OCI-LY7 (cell line): ENCODE results near the gene LPGAT1.

ENCODE experiments used
- CTCF ChIP-seq: fragments of 200-600 bp; sonication (generic); conservative IDR thresholded peaks from 2 replicates; pipeline ENCODE4 v1.5.1; 2014; ENCODE audit warnings: mild to moderate bottlenecking, antibody characterized with exemption, low read length, moderate library complexity, mixed read lengths
- EZH2phosphoT487 ChIP-seq: fragments of 200-600 bp; sonication (generic); IDR thresholded peaks from 2 replicates; pipeline ENCODE4 v1.6.1; 2018; ENCODE audit warnings: low read depth, borderline replicate concordance, mild to moderate bottlenecking, mixed run types, antibody characterized with exemption, low read length, moderate library complexity, mixed read lengths

- no peak for TF ChIP-seq CTCF
- TF ChIP-seq EZH2phosphoT487, result no peak
Observed at GRCh38 chr1:211732293-211732980, 98.1 kb downstream of the LPGAT1 start.
